GM18861 (cell line): ENCODE measurements around the gene CALM3.
"Not testable (repeated sequence)": the region's sequence is repeated elsewhere in the genome, so short reads cannot be mapped to it uniquely, and the experiment has no call there.

Source experiments
- ATAC-seq: cut with Tn5 transposase; IDR thresholded peaks from one replicate; pipeline ENCODE4 v1.9.1; 2021; ENCODE audit not compliant: unreplicated experiment

Gene CALM3

DNA sequence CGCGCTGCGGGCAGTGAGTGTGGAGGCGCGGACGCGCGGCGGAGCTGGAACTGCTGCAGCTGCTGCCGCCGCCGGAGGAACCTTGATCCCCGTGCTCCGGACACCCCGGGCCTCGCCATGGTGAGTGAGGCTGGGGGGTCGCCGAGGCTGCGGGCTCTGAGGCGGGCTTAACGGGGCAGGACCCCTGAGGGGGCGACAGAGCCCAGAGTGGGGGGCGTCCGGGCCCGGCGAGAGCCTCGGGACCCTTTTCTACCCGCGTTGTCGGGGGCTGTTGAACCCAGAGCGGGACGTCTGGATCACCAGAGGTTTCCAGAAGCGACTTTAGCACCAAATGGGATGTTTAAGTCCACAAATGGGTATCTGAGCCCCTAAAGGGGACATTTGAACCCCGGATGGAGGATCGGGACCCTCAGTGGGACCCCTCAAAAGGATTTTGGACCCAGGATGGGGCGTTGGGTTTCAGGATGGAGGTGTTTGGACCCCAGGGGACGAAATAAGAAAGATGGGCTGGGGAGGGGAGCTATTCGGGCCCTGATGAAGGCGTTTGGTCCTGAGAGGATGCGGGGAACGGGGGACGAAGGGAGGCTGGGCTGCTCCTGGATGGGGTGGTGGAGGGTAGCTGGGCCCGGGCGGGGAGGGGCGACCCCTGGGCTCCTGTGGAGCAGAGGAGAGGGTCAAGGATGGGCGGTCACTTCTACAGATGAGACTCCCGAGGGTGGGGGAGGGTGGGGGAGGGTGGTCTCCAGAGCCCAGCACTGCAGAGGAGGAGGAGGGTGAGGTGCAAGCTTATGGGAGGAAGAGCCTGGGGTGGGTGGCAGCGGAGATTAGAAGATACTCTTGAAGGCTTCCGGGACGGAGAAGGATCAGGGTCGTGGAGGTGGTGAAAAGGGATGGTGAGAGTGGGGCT lies at the start of gene CALM3:
Gene CALM3 (plus strand): TSS at position 13 of the 907 bp plus-strand sequence. CDS start 105 bp downstream, at position 118.
- no peak for ATAC-seq

DNA sequence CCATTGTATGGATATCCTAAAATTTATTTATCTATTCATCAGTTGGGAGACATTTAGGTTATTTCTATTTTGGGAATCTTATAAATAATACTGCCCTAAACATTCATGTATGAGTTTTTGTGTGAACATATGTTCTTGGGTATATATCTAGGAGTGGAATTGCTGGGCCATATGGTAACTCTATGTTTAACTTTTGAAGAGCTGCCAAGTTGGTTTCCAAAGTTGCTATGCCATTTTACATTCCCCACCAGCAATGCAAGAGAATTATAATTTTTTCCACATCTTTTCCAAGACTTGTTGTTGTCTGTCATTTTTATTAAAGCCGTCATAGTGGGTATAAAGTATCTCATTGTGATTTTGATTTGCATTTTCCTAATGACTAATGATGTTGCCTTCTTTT lies 48.2 kb upstream of the CALM3 start:
- no peak for ATAC-seq

DNA sequence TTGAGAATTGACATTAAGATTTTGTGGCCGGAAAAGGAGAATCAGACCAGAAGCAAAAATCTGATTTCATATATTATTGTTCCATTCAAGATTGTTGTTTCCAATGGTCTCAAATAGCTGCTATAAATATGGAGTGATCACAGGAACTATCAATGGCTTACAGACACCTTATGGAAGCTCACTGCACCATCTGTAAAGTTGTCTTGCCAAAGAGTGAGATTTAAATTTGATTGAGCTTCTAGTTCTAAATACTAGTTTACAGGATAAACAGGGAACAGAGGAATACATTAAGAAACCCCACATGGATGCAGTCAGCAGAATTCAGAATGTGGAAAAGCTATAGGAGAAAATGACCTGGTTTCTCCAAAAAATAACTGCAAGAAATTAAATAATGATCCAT lies 47.0 kb upstream of the CALM3 start:
- ATAC-seq, result no peak

DNA sequence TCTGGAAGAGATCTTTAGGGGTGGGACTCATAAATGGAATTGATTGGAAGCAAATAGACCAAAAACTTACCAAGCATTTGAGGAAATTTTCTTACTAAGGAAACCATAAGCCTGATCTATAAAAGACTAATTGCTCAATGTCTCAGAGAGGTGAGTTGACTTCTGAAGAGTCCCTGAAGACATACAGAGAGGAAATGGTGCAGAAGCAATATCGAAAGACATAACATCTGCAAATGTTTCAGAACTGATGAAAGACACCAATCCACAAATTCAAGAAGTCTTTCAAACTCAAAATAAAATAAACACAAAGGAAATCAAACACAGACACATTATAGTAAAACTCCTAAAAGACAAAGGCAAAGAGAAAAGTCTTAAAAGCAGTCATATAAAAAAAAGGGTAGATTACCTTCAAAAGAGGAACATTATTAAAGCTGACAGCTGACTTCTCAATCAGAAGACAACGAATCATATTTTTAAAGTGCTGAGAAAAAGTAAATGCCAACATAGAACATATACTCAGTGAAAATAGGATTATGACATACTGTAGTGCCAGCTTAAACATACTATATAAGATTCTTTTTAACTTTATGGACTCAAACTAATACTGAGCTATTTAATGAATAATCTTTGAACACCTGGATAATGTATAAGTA lies 45.4 kb upstream of the CALM3 start:
- no peak for ATAC-seq

DNA sequence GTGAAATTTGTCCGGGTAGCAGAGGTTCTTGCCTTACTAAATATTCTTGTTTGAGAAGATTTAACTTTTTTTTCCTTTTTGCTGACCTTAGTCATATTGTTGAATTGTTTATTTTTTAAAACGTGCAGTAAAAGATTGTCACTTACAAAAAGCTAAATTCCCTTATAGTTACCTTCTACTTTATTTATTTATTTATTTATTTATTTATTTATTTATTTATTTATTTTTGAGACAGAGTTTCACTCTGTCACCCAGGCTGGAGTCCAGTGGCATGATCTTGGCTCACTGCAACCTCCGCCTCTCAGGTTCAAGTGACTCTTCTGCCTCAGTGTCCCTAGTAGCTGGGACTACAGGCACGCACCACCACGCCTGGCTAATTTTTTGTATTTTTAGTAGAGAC lies 44.7 kb upstream of the CALM3 start:
- ATAC-seq, result not testable (repeated sequence)

DNA sequence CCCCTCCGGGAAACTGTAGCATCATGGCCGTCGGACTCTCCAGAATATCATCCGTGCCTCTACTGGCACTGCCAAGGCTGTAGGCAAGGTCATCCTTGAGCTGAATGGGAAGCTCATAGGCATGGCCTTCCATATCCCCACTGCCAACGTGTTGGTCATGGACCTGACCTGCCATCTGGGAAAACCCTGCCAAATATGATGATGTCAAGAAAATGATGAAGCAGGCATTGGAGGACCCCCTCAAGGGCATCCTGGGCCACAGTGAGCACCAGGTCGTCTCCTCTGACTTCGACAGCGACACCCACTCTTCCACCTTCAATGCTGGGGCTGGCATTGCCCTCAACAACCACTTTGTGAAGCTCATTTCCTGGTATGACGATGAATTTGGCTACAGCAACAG lies 41.9 kb upstream of the CALM3 start:
- ATAC-seq, result no peak

DNA sequence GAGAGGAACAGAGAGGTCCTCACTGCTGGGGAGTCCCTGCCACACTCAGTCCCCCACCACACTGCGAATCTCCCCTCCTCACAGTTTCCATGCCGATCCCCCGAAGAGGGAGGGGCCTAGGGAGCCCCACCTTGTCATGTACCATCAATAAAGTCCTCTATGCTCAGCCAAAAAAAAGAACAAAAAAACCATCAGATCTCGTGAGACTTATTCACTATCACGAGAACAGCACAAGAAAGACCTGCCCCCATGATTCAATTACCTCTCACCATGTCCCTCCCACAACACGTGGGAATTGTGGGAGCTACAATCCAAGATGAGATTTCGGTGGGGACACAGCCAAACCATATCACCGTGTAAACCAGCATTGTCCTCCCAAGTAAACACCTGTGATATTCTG lies 41.5 kb upstream of the CALM3 start:
- ATAC-seq, result not testable (repeated sequence)

DNA sequence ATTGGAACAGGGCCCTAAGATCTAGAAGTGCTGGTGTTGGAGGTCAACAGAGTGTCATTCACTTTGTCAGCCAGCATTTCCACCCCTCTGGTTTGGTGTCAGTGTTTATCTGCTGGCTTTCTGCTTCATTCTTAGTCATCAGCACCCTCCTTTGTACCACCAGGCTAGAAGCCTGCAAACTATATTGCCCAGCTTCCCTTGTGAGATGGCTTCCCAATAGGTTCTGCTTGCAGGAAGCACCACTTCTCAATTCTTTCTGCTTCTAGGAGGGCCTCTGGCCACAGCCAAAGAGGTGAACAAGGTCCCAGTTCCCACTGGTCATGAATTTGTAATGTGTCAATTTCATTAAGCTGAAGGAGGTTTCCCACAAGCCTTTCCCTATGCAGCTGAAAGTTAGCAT lies 36.4 kb upstream of the CALM3 start:
- ATAC-seq, result no peak

DNA sequence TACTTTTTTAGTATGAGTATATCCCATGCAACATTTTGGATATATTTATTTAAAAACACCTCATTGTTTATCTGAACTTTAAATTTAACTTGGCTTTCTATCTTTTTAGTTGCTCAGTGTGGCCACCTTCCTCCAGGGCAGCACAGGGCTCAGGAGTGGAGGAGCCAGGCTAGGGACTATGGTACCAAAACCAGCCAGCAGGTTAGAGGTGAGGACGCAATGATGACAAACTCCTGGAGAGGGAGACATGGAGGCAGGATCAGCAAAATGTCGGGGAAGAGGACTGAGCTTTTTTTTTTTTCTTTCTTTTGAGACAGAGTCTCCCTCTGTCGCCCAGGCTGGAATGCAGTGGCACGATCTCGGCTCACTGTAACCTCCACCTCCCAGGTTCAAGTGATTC lies 29.6 kb upstream of the CALM3 start:
- no peak for ATAC-seq

DNA sequence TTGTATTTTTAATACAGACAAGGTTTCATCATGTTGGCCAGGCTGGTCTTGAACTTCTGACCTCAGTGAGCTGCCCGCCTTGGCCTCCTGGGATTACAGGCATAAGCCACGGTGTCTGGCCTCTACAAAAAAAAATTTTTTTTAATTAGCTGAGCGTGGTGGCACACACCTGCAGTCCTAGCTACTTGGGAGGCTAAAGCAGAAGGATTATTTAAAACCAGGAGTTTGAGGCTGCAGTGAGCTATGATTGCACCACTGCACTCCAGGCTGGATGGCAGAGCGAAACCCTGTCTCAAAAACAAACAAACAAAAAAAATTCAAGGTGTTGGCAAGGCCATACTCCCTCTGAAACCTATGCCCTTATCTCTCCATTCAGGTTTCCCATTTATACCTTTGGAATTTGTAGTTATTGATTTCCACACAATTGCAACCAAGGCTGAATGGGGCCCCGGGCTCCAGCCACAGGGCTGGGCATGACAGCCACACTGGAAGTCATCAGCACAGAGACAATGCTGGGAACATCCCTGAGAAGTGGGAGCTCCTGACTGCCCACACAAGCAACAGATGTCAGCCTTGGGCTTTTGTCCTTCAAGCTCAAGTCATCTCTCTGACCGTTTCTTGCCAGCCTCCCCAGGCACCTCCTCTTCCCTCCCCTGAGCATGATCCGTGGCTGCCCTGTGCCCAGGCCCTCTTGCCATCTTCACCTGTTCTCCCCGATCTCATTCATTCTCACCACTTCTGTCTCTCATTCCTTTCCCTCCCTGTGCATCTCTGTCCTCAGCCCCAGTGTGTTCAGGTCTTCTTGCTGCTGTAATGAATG lies 27.2 kb upstream of the CALM3 start:
- ATAC-seq, result no peak

DNA sequence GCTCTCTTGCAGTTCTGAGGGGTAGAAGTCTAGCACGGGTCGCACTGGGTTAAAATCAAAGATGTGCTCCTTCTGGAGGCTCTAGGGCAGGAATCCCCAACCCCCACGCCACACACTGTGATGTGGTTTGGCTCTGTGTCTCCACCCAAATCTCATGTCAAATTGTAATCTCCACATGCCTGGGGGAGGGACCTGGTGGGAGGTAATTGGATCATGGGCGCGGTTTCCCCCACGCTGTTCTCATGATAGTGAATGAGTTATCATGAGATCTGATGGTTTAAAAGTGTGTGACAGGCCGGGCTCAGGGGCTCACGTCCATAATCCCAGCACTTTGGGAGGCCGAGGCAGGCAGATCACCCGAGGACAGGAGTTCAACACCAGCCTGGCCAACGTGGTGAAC lies 26.6 kb upstream of the CALM3 start:
- no peak for ATAC-seq

DNA sequence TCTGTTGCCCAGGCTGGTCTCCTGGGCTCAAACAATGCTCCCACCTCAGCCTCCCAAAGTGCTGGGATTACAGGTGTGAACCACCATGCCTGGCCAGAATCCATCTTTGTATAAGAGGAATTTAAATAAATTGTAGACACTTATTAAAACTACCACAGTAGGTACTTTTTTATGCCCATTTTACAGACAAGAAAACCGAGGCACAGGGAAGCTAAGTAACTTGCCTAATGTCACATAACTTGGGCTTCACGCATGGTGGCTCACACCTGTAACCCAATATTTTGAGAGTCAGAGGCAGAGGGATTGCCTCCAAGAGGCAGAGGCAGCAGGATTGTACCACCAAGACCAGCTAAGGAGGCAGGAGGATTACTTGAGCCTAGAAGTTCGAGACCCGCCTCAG lies 22.7 kb upstream of the CALM3 start:
- ATAC-seq, result no peak

DNA sequence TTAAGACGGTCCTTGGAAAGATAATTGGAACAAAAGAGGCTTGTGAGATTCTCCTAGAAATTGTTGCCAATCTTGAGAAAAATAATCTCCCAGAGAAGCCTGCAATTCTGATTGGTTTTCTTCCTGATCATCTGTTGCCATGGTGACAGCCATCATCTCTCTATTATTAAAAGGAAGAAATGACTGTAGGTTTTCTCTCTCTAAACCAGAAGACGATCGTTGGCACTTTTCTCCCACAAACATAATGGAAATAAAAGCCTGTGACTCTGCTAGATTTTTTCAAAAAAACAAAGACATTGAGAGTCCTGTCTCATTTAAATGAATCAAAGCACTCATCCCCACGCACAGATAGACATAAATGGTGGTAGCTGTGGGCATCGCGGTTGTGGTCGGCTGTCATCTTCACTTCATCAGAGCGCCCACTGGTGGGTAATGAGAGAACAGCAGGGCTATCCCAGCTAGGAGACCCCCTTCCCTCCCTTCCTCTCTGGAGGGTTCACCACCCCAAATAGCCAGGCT lies 21.7 kb upstream of the CALM3 start:
- ATAC-seq, result no peak

DNA sequence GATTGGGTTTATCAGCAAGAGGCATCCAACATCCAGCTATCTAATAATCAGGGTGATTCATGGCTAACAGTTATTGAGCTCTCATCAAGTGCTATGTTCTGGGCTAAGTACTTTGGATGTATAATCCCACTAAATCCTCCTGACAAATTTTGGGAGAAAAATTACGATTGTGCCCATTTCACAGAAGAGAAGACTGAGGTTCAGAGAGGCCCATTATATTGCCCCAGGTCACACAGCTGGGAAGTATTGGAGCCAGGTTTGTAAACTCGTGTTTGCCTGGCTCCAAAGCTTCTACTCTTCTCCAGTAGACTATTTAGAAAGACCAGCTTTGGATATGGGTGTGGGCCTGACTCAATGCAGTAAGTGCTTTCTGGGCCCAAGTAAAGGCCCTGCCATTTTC lies 20.9 kb upstream of the CALM3 start:
- no peak for ATAC-seq

DNA sequence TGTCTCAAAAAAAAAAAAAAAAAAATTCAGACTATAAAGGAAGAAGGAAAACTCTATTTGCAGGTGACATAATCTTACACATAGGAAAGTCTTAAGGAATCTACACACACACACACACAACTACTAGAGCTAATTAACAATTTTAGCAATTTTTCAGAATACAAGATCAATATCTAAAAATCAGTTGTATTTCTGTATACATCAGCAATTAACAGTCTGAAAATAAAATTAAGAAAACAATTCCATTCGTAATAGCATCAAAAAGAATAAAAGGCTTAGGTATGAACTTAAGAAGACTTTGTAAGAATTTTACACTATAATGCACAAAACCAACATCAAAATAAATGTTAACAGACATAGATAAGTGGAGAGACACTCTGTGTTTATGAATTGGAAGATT lies 15.6 kb upstream of the CALM3 start:
- ATAC-seq, result no peak

DNA sequence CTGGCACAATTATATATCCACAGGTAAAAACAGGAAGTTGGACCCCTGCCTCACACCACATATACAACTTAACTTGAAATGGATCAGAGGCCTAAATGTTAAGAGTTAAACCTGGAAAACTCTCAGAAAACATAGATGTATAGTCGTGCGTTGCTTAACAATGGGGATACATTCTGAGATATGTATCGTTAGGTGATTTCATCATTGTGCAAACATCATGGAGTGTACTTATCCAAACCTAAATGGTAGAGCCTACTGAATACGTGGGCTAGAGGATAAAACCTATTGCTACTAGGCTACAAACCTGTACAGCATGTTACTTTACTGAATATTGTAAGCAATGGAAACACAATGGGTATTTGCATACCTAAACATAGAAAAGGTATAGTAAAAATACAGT lies 14.8 kb upstream of the CALM3 start:
- no peak for ATAC-seq

DNA sequence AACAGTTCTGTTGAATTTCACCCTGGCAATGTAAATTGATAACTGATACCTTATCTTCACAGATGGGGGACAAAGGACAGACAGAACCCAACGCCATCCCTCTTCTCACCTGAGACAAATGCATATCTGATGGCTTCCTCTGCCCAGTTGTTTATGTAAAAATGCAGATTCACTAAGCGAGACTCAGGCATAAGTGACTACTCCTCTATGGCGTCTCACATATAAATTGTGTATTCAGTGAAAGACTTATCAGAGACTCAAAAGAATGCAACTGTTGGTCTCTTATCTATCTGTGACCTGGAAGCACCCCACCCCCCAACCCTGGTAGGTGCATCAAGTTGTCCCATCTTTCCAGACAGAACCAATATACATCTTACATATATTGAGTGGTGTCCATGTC lies 13.3 kb upstream of the CALM3 start:
- ATAC-seq, result no peak

DNA sequence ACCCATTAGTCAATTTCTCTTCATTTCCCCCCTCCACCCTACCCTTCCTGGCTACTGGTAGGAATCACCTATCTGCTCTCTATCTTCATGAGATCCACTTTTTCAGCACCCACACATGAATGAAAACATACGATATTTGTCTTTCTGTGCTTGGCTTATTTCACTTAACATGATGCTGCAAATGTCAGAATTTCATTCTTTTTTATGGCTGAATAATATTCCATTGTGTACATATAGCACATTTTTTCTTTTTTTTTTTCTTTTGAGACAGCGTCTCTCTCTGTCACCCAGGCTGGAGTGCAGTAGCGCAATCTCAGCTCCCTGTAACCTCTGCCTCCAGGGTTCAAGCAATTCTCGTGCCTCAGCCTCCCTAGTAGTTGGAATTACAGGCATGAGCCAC lies 9.9 kb upstream of the CALM3 start:
- ATAC-seq, result no peak

DNA sequence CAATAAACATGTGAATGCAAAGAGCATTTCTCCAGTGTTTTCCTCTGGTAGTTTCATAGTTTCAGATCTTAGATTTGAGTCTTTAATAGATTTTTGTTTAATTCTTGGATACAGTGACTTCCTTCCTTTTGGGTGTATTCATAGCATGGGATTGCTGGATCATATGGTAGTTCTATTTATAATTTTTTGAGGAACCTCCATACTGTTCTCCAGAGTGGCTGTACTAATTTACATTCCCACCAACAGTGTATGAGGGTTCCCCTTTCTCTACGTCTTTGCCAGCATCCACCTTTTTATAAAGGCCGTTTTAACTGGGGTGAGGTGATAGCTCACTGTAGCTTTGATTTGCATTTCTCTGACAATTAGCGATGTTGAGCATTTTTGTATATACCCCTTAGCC lies 9.3 kb upstream of the CALM3 start:
- no peak for ATAC-seq

DNA sequence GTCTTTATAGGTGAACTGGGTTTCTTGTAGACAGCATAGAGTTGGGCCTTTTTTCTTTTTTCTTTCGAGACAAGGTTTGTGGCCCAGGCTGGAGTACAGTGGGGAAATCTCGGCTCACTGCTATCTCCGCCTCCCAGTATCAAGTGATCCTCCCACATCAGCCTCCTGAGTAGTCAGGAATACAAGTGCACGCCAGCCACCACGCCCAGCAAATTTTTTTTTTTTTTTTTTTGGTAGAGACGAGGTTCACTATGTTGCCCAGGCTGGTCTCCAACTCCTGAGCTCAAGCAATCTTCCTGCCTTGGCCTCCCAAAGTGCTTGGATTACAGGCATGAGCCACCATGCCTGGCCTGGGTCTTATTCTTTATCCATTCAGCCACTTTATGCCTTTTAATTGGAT lies 5.1 kb upstream of the CALM3 start:
- no peak for ATAC-seq

DNA sequence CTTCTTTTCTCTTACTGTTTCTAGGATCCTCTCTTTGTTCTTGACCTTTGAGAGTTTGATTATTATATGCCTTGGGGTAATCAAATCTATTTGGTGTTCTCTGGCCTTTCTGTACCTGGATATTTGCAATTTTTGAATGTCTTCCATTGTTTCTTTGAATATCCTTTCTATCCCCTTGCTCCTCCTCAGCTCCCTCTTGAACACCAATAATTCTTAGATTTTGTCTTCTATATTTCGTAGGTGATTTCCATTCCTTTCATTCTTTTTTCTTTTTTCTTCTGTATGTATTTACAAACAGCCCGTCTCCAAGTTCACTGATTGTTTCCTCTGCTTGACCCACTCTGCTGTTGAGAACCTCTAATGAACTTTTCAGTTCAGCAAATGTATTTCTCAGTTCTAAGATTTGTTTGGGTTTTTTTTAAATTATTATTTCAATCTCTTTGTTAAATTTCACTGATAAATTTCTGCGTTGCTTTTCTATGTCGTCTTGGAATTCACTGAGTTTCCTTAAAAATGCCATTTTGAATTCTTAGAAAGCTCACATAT lies 2.7 kb upstream of the CALM3 start:
- no peak for ATAC-seq
